ENCODE data around the gene ESYT3. TPM values are rescaled to one million over a fixed set of nuclear protein-coding genes. Genes with fewer than 3 reads are reported as not detected.
"Not testable (repeated sequence)": the region's sequence is repeated elsewhere in the genome, so short reads cannot be mapped to it uniquely, and the experiment has no call there.

The ESYT3 gene
- total RNA-seq, 6 donors from 2014 or later, result 45.9 to 93.3 (median 54.6) TPM

DNA sequence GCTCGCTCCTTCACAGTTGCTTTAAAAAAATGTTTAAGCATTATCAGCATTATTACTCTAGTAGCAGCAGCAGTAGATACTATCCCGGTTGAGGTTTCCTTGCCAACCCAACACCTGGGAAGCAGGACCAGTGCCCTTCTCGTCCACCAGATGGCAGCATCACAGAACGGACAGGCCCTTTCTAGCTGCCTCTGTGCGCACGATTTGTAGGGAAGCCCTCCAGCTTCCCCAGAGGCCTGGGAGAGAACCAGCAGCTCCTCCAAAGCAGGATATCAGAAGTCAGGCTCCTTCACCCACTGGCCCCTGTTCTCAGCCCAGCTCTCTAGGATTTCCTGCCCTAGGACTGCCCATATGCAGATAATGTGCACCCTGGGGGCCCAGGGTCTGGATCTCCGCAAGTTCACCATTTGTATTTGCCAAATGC lies 16.8 kb upstream of the ESYT3 start:
- Histone ChIP-seq H3K9me3 (no peaks in the 10 kb centered on the region), H3K27me3 (no peaks in the 10 kb centered on the region), H3K4me1 (peaks cover 0 to 6% (median 2%) of the 10 kb centered on the region in 4 donors), H3K27ac (no peak overlapping the region), H3K4me3 (no peak overlapping the region), H3K36me3 (no peaks in the 10 kb centered on the region)
- TF ChIP-seq POLR2AphosphoS5 (IDR thresholded peaks at IDR 0.05), result no peak
- TF ChIP-seq, protein P1, sequence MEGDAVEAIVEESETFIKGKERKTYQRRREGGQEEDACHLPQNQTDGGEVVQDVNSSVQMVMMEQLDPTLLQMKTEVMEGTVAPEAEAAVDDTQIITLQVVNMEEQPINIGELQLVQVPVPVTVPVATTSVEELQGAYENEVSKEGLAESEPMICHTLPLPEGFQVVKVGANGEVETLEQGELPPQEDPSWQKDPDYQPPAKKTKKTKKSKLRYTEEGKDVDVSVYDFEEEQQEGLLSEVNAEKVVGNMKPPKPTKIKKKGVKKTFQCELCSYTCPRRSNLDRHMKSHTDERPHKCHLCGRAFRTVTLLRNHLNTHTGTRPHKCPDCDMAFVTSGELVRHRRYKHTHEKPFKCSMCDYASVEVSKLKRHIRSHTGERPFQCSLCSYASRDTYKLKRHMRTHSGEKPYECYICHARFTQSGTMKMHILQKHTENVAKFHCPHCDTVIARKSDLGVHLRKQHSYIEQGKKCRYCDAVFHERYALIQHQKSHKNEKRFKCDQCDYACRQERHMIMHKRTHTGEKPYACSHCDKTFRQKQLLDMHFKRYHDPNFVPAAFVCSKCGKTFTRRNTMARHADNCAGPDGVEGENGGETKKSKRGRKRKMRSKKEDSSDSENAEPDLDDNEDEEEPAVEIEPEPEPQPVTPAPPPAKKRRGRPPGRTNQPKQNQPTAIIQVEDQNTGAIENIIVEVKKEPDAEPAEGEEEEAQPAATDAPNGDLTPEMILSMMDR (IDR thresholded peaks at IDR 0.05), result peak; percentile 77 to 92 (median 87)
- 0 to 14% methylated on average over 5 to 7 of the region's 7 CpGs for WGBS, 2 donors
- ATAC-seq (ENCODE audit: low FRiP score in 2 of 2), result peak; percentile 88
- DNase-seq, result peak in 1 of 2 donors; percentile 84

DNA sequence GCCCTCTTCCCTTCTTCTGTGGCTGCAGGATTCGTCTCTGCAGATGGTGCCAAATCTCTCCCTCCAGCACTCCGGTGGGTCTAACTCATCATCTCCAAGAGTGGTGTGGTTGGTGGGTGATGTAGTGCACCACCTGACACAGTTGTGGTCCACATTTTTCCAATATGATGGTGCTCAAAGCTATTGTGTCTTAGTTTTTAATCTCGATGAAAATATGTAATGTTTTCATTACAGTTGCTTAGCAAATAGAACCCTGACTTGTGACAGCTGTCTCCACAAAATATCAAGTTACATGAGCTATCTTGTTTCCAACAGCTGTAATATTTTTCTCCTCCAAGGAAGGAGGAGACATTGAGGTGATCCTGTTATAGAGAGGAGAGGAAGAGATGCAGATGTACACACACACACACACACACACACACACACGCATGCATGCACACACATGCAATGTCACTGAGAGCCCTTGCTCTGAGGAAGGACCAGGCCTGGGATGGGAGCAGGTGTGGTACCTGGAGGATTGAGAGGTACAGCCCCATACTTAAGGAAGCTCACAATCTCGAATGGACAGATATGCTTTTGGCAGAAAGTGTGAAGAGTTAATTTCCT lies 15.7 kb upstream of the ESYT3 start:
- DNase-seq (no peak), ATAC-seq (ENCODE audit: low FRiP score in 2 of 2) (no peak)
- Histone ChIP-seq H3K4me3 (no peak overlapping the region), H3K9me3 (no peaks in the 10 kb centered on the region), H3K36me3 (no peaks in the 10 kb centered on the region), H3K27ac (no peak overlapping the region), H3K4me1 (peaks cover 0 to 6% (median 2%) of the 10 kb centered on the region in 4 donors), H3K27me3 (no peaks in the 10 kb centered on the region)
- no peak for TF ChIP-seq POLR2AphosphoS5 (IDR thresholded peaks at IDR 0.05)
- TF ChIP-seq POLR2A (IDR thresholded peaks at IDR 0.05), result no peak
- TF ChIP-seq, protein P1 (IDR thresholded peaks at IDR 0.05), result no peak
- no peak for TF ChIP-seq EP300 (IDR thresholded peaks at IDR 0.05)
- 70 to 86% methylated on average over 5 of the region's 5 CpGs for WGBS, 2 donors

DNA sequence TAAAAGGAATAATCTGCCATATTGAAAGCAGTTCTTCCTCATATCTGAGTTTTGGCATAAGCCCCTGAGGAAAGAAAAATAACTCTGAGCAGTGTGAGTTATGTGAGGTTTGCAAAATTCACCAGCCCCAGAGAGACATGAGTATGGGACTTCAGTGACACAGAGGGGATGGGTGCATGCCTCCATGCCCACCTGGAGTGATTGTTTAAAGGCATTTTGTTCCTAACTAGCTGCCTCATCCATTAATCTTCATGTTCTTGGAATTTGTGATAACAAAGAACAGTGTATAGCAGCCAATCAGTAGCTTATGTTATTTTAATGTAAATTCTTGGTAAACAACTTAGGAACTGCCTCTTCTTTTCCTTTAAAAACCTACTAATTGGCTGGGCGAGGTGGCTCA lies 11.1 kb upstream of the ESYT3 start:
- H3K4me3 ChIP-seq, result no peak overlapping the region
- no peak for DNase-seq
- H3K4me1 ChIP-seq, result no peaks in the 10 kb centered on the region
- WGBS, 2 donors, result 92 to 100% methylated on average over 1 of the region's 1 CpG
- no peaks in the 10 kb centered on the region for H3K27me3 ChIP-seq
- no peaks in the 10 kb centered on the region for H3K9me3 ChIP-seq
- no peak for TF ChIP-seq POLR2AphosphoS5 (IDR thresholded peaks at IDR 0.05)
- TF ChIP-seq POLR2A (IDR thresholded peaks at IDR 0.05), result no peak
- TF ChIP-seq, protein P1 (IDR thresholded peaks at IDR 0.05), result no peak
- TF ChIP-seq EP300 (IDR thresholded peaks at IDR 0.05), result no peak
- H3K27ac ChIP-seq, result no peak overlapping the region
- ATAC-seq (ENCODE audit: low FRiP score in 2 of 2), result no peak
- no peaks in the 10 kb centered on the region for H3K36me3 ChIP-seq

DNA sequence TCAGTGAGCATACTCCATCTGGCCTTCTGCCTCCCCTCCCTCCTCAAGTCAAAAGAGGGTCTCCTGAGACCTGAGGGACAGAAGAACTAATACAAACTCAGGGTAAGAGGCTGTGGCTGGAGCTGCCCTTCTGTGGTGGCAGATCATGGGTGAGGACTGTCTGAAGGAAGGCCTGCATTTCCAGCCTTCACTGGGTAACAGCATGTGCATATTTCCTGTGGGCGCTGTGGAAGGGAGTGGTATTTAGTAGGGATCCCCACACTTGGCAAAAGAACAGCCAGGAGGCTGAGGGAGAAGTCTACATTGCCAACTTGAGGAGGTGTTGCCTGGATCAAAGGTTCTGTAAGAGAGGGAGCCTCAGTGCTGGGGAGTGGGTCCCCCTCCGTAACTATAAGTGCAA lies 10.1 kb upstream of the ESYT3 start:
- 64 to 86% methylated on average over 1 to 2 of the region's 2 CpGs for WGBS, 2 donors
- Histone ChIP-seq H3K36me3 (no peaks in the 10 kb centered on the region), H3K27me3 (no peaks in the 10 kb centered on the region), H3K4me3 (no peak overlapping the region), H3K9me3 (no peaks in the 10 kb centered on the region), H3K4me1 (no peaks in the 10 kb centered on the region), H3K27ac (no peak overlapping the region)
- no peak for TF ChIP-seq POLR2AphosphoS5 (IDR thresholded peaks at IDR 0.05)
- TF ChIP-seq POLR2A (IDR thresholded peaks at IDR 0.05), result no peak
- ATAC-seq (ENCODE audit: low FRiP score in 2 of 2) (peak in 1 of 2 donors; percentile 37), DNase-seq (no peak)

DNA sequence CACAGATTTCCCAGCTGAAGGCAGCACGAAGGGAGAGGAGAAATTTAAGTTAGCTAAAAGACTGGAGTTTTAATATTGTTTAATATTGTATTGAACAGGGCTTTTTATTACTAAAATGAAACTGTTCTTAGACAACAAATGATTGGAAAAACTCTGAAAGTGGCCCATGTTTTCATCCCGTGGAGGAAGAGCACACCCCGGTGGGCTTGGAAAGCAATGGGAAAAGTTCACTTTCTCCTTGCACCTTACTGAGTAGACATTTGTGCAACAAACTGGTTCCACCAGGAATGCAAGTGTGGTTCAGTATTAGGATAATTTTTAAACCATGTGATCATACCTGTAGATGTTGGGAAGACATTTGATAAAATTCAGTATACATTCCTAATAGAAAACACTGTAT lies 8.2 kb upstream of the ESYT3 start:
- Histone ChIP-seq H3K4me3 (no peak overlapping the region), H3K27ac (no peak overlapping the region), H3K27me3 (no peaks in the 10 kb centered on the region), H3K4me1 (no peaks in the 10 kb centered on the region), H3K9me3 (no peaks in the 10 kb centered on the region), H3K36me3 (no peaks in the 10 kb centered on the region)
- WGBS, 2 donors, result 59 to 68% methylated on average over 3 of the region's 3 CpGs
- DNase-seq (peak in 1 of 2 donors; percentile 6), ATAC-seq (ENCODE audit: low FRiP score in 2 of 2) (no peak)
- TF ChIP-seq, protein P1 (IDR thresholded peaks at IDR 0.05), result peak in 1 of 6 experiments; percentile 15
- TF ChIP-seq POLR2A (IDR thresholded peaks at IDR 0.05), result no peak

DNA sequence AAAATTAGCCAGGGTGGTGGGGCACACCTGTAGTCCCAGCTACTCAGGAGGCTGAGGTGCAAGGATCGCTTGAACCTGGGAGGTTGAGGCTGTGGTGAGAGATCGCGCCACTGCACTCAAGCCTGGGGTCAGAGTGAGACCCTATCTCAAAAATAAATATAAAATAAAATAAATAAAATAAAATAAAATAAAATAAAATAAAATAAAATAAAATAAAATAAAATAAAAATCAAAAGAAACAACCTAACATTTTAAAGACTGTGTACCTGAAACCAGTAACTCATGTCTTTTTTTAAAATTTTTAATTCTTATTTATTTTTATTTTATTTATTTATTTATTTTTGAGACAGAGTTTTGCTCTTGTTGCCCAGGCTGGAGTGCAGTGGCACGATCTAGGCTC lies 7.7 kb upstream of the ESYT3 start:
- not testable (repeated sequence) for H3K27me3 ChIP-seq; H3K4me1 ChIP-seq; H3K4me3 ChIP-seq; ATAC-seq (ENCODE audit: low FRiP score in 2 of 2); H3K27ac ChIP-seq; H3K9me3 ChIP-seq; H3K36me3 ChIP-seq; DNase-seq
- WGBS, 2 donors, result 80 to 97% methylated on average over 4 of the region's 4 CpGs

Measured in upper lobe of left lung (tissue), 6 donors.